HepG2 (cell line): ENCODE results near the gene KCND2. TPM values are rescaled to one million over a fixed set of nuclear protein-coding genes. Genes with fewer than 3 reads are reported as not detected.

ENCODE experiments used
- ATAC-seq: fragments of 200-7000 bp; cut with Tn5 transposase; 3 replicates; pipeline ENCODE4 v1.9.1; 2020; ENCODE audit warnings: mild to moderate bottlenecking, moderate library complexity
- BruUV-seq: library from RNA; stranded (reverse); fragments of 400-500 nt; replicated peaks from 2 replicates; lab custom pipeline; 2021; lab: Mats Ljungman, UMichigan
- CTCF ChIA-PET: fragments of 300-600 bp; formaldehyde crosslinking; extraction: SDS; loops from one replicate; lab custom pipeline; 2021; ENCODE audit warnings: low total read pairs, inconsistent platforms, low intra/inter-chr PET ratio; lab: Yijun Ruan, JAX
- POLR2A ChIA-PET: fragments of 350-600 bp; sonication (Branson Sonifier 250); formaldehyde crosslinking; loops from one replicate; lab custom pipeline; 2020; ENCODE audit warnings: antibody characterized with exemption, inconsistent platforms; lab: Yijun Ruan, JAX
- DNase-seq: peaks from one replicate; pipeline ENCODE4 v3.0.0-alpha.2; 2015; ENCODE audit warnings: low spot score
- FAIRE-seq: peaks from 3 replicates; lab custom pipeline; 2011; peaks lifted over from hg19 to GRCh38; lab: Jason Lieb, UNC
- H2AFZ ChIP-seq: one replicate; pipeline ENCODE4 v1.6.1; 2011; ENCODE audit warnings: low read length, inconsistent platforms
- H3K27ac ChIP-seq: fragments of 300-600 bp; 3 replicates; pipeline ENCODE4 v1.8.0; 2011; ENCODE audit warnings: mixed run types, mild to moderate bottlenecking, mixed read lengths, low read length, inconsistent platforms; ENCODE audit not compliant: insufficient read depth; ENCODE audit errors: extremely low read length
- H3K27me3 ChIP-seq, 2 experiments: fragments of 200-600 bp in 1 of 2; 2 replicates in 1 of 2; 3 replicates in 1 of 2; pipeline versions ENCODE4 v1.6.0 to v1.8.0; 2011; ENCODE audit warnings: low read length in 2 of 2, mild to moderate bottlenecking in 2 of 2, moderate library complexity in 2 of 2, inconsistent platforms in 1 of 2; ENCODE audit not compliant: insufficient read depth in 2 of 2, control insufficient read depth in 1 of 2
- H3K36me3 ChIP-seq, 2 experiments: fragments of 200-600 bp in 1 of 2; replicated peaks in 1 of 2; 2 replicates in 1 of 2; 3 replicates in 1 of 2; pipeline versions ENCODE4 v1.5.1 to v1.8.0; 2011; ENCODE audit warnings: low read length in 2 of 2, inconsistent platforms in 1 of 2; ENCODE audit not compliant: insufficient read depth in 2 of 2, control insufficient read depth in 1 of 2
- H3K4me1 ChIP-seq: 2 replicates; pipeline ENCODE4 v1.5.1; 2012; ENCODE audit warnings: low read length, inconsistent platforms; ENCODE audit not compliant: insufficient read depth
- H3K4me2 ChIP-seq: 2 replicates; pipeline ENCODE4 v1.6.0; 2011; ENCODE audit warnings: low read depth, low read length, inconsistent platforms
- H3K4me3 ChIP-seq, 3 experiments: fragments of 200-600 bp in 1 of 3; sonication (generic), shearing (Covaris generic) in 1 of 3; replicated peaks in 1 of 3; 2 replicates each; pipeline ENCODE4 v1.5.1; 2011 to 2016; ENCODE audit warnings: low read length in 3 of 3, inconsistent platforms in 2 of 3, low read depth in 2 of 3, mild to moderate bottlenecking in 2 of 3, control low read depth in 1 of 3, mixed read lengths in 1 of 3; ENCODE audit not compliant: insufficient read depth in 1 of 3
- H3K79me2 ChIP-seq: one replicate; pipeline ENCODE4 v1.6.1; 2011; ENCODE audit warnings: low read length, inconsistent platforms; ENCODE audit not compliant: insufficient read depth
- H3K9ac ChIP-seq: 2 replicates; pipeline ENCODE4 v1.6.0; 2011; ENCODE audit warnings: mild to moderate bottlenecking, low read depth, low read length, inconsistent platforms; ENCODE audit not compliant: insufficient read depth
- H3K9me3 ChIP-seq: 2 replicates; pipeline ENCODE4 v1.5.1; 2012; ENCODE audit warnings: mild to moderate bottlenecking, low read length
- H4K20me1 ChIP-seq: 2 replicates; pipeline ENCODE4 v1.6.0; 2011; ENCODE audit warnings: inconsistent platforms, mild to moderate bottlenecking, low read length, moderate library complexity; ENCODE audit not compliant: insufficient read depth
- ESRRA ChIP-seq: sonication (generic); formaldehyde crosslinking; IDR thresholded peaks from 2 replicates; pipeline ENCODE4 v1.5.1; 2020; ENCODE audit warnings: mild to moderate bottlenecking, low read depth, missing genetic modification reagents
- KLF9 ChIP-seq: IDR thresholded peaks from 2 replicates; pipeline ENCODE4 v1.6.1; 2016; ENCODE audit warnings: low read depth
- MBNL3 ChIP-seq: fragments of 250-450 bp; sonication (Bioruptor Pico); conservative IDR thresholded peaks from 2 replicates; pipeline ENCODE4 v1.8.0; 2022; ENCODE audit warnings: mild to moderate bottlenecking, inconsistent platforms
- NR3C1 ChIP-seq: sonication (generic); formaldehyde crosslinking; IDR thresholded peaks from 2 replicates; pipeline ENCODE4 v1.4.0; 2020; ENCODE audit warnings: missing genetic modification reagents
- ONECUT2 ChIP-seq: sonication (generic); formaldehyde crosslinking; IDR thresholded peaks from 2 replicates; pipeline ENCODE4 v1.4.0; 2020; ENCODE audit warnings: missing genetic modification reagents
- SAFB2 ChIP-seq: sonication (generic); formaldehyde crosslinking; IDR thresholded peaks from 2 replicates; pipeline ENCODE4 v1.5.1; 2020; ENCODE audit warnings: missing genetic modification reagents, low read depth, mild to moderate bottlenecking, borderline replicate concordance
- ZNF225 ChIP-seq: sonication (generic); formaldehyde crosslinking; IDR thresholded peaks from 2 replicates; pipeline ENCODE4 v1.4.0; 2020; ENCODE audit warnings: mild to moderate bottlenecking, missing genetic modification reagents
- ZNF292 ChIP-seq: sonication (generic); formaldehyde crosslinking; IDR thresholded peaks from 2 replicates; pipeline ENCODE4 v1.8.1; 2022; ENCODE audit warnings: mild to moderate bottlenecking, low read depth, missing genetic modification reagents, borderline replicate concordance
- ZNF576 ChIP-seq: sonication (generic); formaldehyde crosslinking; IDR thresholded peaks from 2 replicates; pipeline ENCODE4 v1.4.0; 2020; ENCODE audit warnings: mild to moderate bottlenecking, missing genetic modification reagents
- WGBS: methylation state at CpG from one replicate; pipeline ENCODE4 v1.1.6; 2017; ENCODE audit warnings: low lambda C conversion rate; 5-methylcytosine and 5-hydroxymethylcytosine counted together
- in situ Hi-C: cut with HindIII; loops from 2 replicates; pipeline ENCODE4 v1.10.0; 2017; ENCODE audit warnings: low pct_unique_long_range_greater_than_20kb; ENCODE audit not compliant: extremely low pct_ligation_motif_present
- intact Hi-C: fragments of 100-400 bp; cut with micrococcal nuclease; formaldehyde crosslinking; loops from one replicate; pipeline ENCODE4 v1.10.0; 2022; ENCODE audit not compliant: unreplicated experiment
- polyA plus RNA-seq, 8 experiments: library from polyadenylated mRNA; depleted of rRNA in 3 of 8; stranded (reverse) in 7 of 8; unstranded in 1 of 8; fragments of >200 nt; fragmentation: Illumina TruSeq in 4 of 8; extraction: Trizol in 4 of 8; gene quantifications; 2 replicates each; pipeline versions ENCODE4 v1.2.1 to v1.2.3, GENCODE V29; 2011 to 2016; ENCODE audit warnings: low read depth in 4 of 8, missing spikeins in 1 of 8, mixed read lengths in 1 of 8; ENCODE audit not compliant: insufficient read depth in 1 of 8
- total RNA-seq, 5 experiments: library from RNA; depleted of rRNA; stranded (reverse); fragments of >200 nt; fragmentation: Illumina TruSeq; extraction: Trizol; gene quantifications; 2 replicates each; pipeline ENCODE4 v1.2.3, GENCODE V29; 2016; ENCODE audit warnings: low read depth in 1 of 5

KCND2 gene
- total and polyA plus RNA-seq, 2 of the 13 experiments (the other 11 are each of a cell fraction or from before 2014, with no cell fraction given) = not detected

- Histone ChIP-seq H3K9ac (no peak overlapping the region), H3K4me1 (no peaks in the 10 kb centered on the region), H3K4me3 (no peak overlapping the region), H3K9me3 (no peaks in the 10 kb centered on the region), H2AFZ (no peak overlapping the region), H3K36me3 (no peaks in the 10 kb centered on the region), H3K4me2 (no peak overlapping the region), H3K79me2 (no peaks in the 10 kb centered on the region), H3K27ac (no peak overlapping the region), H4K20me1 (no peaks in the 10 kb centered on the region), H3K27me3 (no peaks in the 10 kb centered on the region)
- in situ Hi-C loops = no loop called here
- ATAC-seq (no peak), FAIRE-seq (no peak), DNase-seq (no peak)
- ChIA-PET CTCF (no interaction called here), POLR2A (no interaction called here)
- no TSS peak for BruUV-seq
- TF ChIP-seq NR3C1 (CRISPR knock-in tag) (no peak), ESRRA (CRISPR knock-in tag) (no peak), KLF9 (CRISPR knock-in tag) (no peak), MBNL3 (no peak), ZNF225 (CRISPR knock-in tag) (no peak), ZNF576 (CRISPR knock-in tag) (no peak), SAFB2 (no peak)
- intact Hi-C loops = no loop called here
Measured at GRCh38 chr7:120405652-120406051, 132.7 kb downstream of the KCND2 start.

DNA sequence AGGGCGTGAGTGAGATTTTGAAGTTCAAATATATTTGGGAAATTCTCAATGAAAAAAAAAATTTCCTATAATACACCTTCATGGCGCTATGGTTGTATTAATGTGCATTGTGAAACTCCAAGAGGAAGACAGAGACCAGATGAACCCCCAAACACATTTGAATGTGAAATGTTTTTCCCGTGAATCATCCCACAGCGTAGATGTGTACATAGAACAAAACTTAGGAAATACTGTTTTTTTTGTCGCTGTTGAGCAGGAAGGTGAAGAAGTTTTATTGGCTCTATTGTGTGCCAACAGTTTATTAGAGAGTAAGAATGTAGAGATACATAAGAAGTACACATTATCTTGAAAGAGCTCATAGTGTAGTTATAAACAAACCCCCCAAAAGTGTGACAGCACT, 134.0 kb downstream of the KCND2 start:
- no peak for FAIRE-seq
- H3K36me3 ChIP-seq = no peaks in the 10 kb centered on the region
- TF ChIP-seq ZNF292 (CRISPR knock-in tag) = no peak
- no peak for TF ChIP-seq ONECUT2 (CRISPR knock-in tag)
- TF ChIP-seq, all 625 proteins: peak for 0
- Histone ChIP-seq H3K79me2 (no peaks in the 10 kb centered on the region), H3K27me3 (no peaks in the 10 kb centered on the region), H3K27ac (no peak overlapping the region), H2AFZ (no peak overlapping the region), H3K4me3 (no peak overlapping the region), H3K9ac (no peak overlapping the region), H3K9me3 (no peaks in the 10 kb centered on the region), H3K4me1 (no peaks in the 10 kb centered on the region), H4K20me1 (no peaks in the 10 kb centered on the region), H3K4me2 (no peak overlapping the region)
- ChIA-PET POLR2A (no interaction called here), CTCF (no interaction called here)
- DNase-seq (no peak), ATAC-seq (no peak)
- in situ Hi-C loops = no loop called here
- WGBS = 4% methylated on average over 5 of the region's 5 CpGs
- intact Hi-C loops = no loop called here
- no TSS peak for BruUV-seq
